Body of pancreas (tissue), 4 donors: ENCODE measurements around the gene ACAD9. TPM values are rescaled to one million over a fixed set of nuclear protein-coding genes. Genes with fewer than 3 reads are reported as not detected.

Experiments
- ATAC-seq: fragments of 150-250 bp; one replicate; pipeline ENCODE4 v1.9.1; 2016
- DNase-seq, 4 donors: peaks; one replicate each; pipeline ENCODE4 v3.0.0-alpha.2; 2019
- H3K27ac ChIP-seq, 4 donors: fragments of 200-600 bp; sonication (generic); 1 replicate in 3 of 4; 2 replicates in 1 of 4; pipeline versions ENCODE4 v1.5.1 to v1.6.1; 2016 to 2019; ENCODE audit warnings: mild to moderate bottlenecking in 1 of 4, mixed read lengths in 1 of 4, moderate library complexity in 1 of 4
- H3K27me3 ChIP-seq, 2 donors: fragments of 200-600 bp; sonication (generic); one replicate each; pipeline ENCODE4 v1.6.0; 2016; ENCODE audit warnings: mild to moderate bottlenecking in 1 of 2
- H3K36me3 ChIP-seq, 2 donors: fragments of 200-600 bp; sonication (generic); replicated peaks in 1 of 2; 2 replicates each; pipeline ENCODE4 v1.5.1; 2016; ENCODE audit warnings: low read depth in 2 of 2; ENCODE audit not compliant: insufficient read depth in 1 of 2
- H3K4me1 ChIP-seq: fragments of 200-600 bp; sonication (generic); one replicate; pipeline ENCODE4 v1.6.0; 2016
- H3K4me3 ChIP-seq, 2 donors: fragments of 200-600 bp; sonication (generic); 1 replicate in 1 of 2; 2 replicates in 1 of 2; pipeline ENCODE4 v1.5.1; 2016 to 2019
- H3K9me3 ChIP-seq, 3 donors: fragments of 200-600 bp; sonication (generic); 1 replicate in 2 of 3; 2 replicates in 1 of 3; pipeline ENCODE4 v1.5.1; 2016
- CTCF ChIP-seq, 7 experiments: fragments of 450-650 bp in 4 of 7; fragments of 200-600 bp in 3 of 7; sonication (generic) in 3 of 7; IDR thresholded peaks; one replicate each; pipeline ENCODE4 v1.5.1; 2016 to 2019; ENCODE audit warnings: antibody characterized with exemption in 7 of 7
- POLR2A ChIP-seq, 3 donors: fragments of 450-650 bp; IDR thresholded peaks; one replicate each; pipeline ENCODE4 v1.6.1; 2016; ENCODE audit warnings: antibody characterized with exemption in 3 of 3, mild to moderate bottlenecking in 2 of 3
- WGBS, 2 donors: methylation state at CpG; one replicate each; pipeline ENCODE4 v1.1.5; 2017; 5-methylcytosine and 5-hydroxymethylcytosine counted together
- intact Hi-C: fragments of 100-400 bp; cut with DNase I; formaldehyde crosslinking; loops from one replicate; pipeline ENCODE4 v1.15.1; 2023
- total RNA-seq, 2 donors: library from RNA; depleted of rRNA; stranded (reverse); fragments of >200 nt; gene quantifications; one replicate each; pipeline ENCODE4 v1.1.0, GENCODE V29; 2016

Gene ACAD9
- total RNA-seq, 2 donors from 2014 or later: 22.8 to 46.5 TPM

- Histone ChIP-seq H3K4me3 (no peak overlapping the region), H3K4me1 (no peaks in the 10 kb centered on the region), H3K9me3 (no peaks in the 10 kb centered on the region), H3K36me3 (peaks cover 0 to 9% of the 10 kb centered on the region in 2 donors), H3K27me3 (no peaks in the 10 kb centered on the region), H3K27ac (no peak overlapping the region)
- intact Hi-C loops: no loop called here
- 95 to 98% methylated on average over 7 of the region's 7 CpGs for WGBS, 2 donors
- no peak for DNase-seq
- TF ChIP-seq CTCF (IDR thresholded peaks at IDR 0.05): no peak
- no peak for TF ChIP-seq POLR2A (IDR thresholded peaks at IDR 0.05)
- ATAC-seq: no peak
These were observed 9.9 kb downstream of the ACAD9 start for GRCh38 chr3:128889139-128889894.

- no peak overlapping the region for H3K27ac ChIP-seq
- ATAC-seq (no peak), DNase-seq (no peak)
- peaks cover 5 to 52% of the 10 kb centered on the region in 2 donors for H3K36me3 ChIP-seq
- WGBS, 2 donors: 86 to 88% methylated on average over 11 of the region's 11 CpGs
- H3K4me3 ChIP-seq: no peak overlapping the region
- intact Hi-C loops: no loop called here
- no peak for TF ChIP-seq POLR2A (IDR thresholded peaks at IDR 0.05)
- TF ChIP-seq CTCF (IDR thresholded peaks at IDR 0.05): no peak
- H3K9me3 ChIP-seq: no peaks in the 10 kb centered on the region
- H3K4me1 ChIP-seq: no peaks in the 10 kb centered on the region
- H3K27me3 ChIP-seq: no peaks in the 10 kb centered on the region
These were observed 16.6 kb downstream of the ACAD9 start for GRCh38 chr3:128895843-128896697.

GRCh38 chr3:128902426-128902825, 23.0 kb downstream of the ACAD9 start:
- H3K36me3 ChIP-seq: peaks cover 10 to 65% of the 10 kb centered on the region in 2 donors
- H3K4me1 ChIP-seq: no peaks in the 10 kb centered on the region
- H3K27me3 ChIP-seq: no peaks in the 10 kb centered on the region
- WGBS, 2 donors: 93% methylated on average over 7 to 9 of the region's 9 CpGs
- H3K27ac ChIP-seq: no peak overlapping the region
- ATAC-seq: no peak
- DNase-seq: no peak
- intact Hi-C loops: no loop called here
- TF ChIP-seq POLR2A (IDR thresholded peaks at IDR 0.05) (no peak), CTCF (IDR thresholded peaks at IDR 0.05) (no peak)
- no peaks in the 10 kb centered on the region for H3K9me3 ChIP-seq
- no peak overlapping the region for H3K4me3 ChIP-seq

- 79 to 89% methylated on average over 7 to 12 of the region's 12 CpGs for WGBS, 2 donors
- no peak for ATAC-seq
- no peak for DNase-seq
- intact Hi-C loops: no loop called here
- Histone ChIP-seq H3K27me3 (no peaks in the 10 kb centered on the region), H3K36me3 (peaks cover 10 to 64% of the 10 kb centered on the region in 2 donors), H3K9me3 (no peaks in the 10 kb centered on the region), H3K27ac (no peak overlapping the region), H3K4me3 (no peak overlapping the region), H3K4me1 (no peaks in the 10 kb centered on the region)
- no peak for TF ChIP-seq CTCF (IDR thresholded peaks at IDR 0.05)
- no peak for TF ChIP-seq POLR2A (IDR thresholded peaks at IDR 0.05)
These were observed 24.1 kb downstream of the ACAD9 start for GRCh38 chr3:128903501-128903900.
